NCI-H2171 treated with DMSO at 0.1 percent for 48 hours (cell line): ENCODE results near the gene VWC2.
"Not testable (repeated sequence)": the region's sequence is repeated elsewhere in the genome, so short reads cannot be mapped to it uniquely, and the experiment has no call there.

ENCODE experiments used
- DNase-seq: peaks from one replicate; lab custom pipeline; 2025; lab: John Stamatoyannopoulos, UW

VWC2 gene

DNA sequence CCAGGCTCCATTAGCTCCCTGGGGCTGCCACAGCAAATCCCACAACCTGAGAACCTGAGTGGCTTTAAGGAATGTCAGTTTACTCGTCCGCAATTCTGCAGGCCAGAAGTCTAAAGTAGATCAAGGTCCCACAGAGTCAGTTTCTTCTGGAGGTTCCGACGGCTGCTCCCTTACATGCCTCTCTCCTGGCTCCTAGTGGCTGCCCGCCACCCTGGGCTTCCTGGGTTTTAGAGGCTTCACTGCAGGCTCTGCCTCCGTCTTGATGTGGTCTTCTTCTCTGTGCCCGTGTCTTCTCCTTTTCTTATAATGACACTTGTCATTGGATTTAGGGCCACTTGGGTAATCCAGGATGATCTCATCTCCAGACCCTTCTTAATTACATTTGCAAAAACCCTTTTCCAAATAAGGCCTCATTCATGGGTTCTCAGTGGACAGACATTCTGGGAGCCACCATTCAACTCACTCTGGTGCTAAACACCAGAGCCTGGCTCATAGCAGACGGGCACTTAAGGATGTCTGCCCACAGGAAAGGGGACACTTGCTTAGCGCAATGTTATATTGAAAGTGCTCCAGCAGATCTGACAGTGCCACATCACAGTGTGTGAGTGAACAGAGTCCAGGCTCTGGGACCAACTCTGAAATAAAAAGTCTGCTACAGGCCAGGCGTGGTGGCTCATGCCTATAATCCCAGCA, 77.6 kb downstream of the VWC2 start:
- no peak for DNase-seq

GRCh38 chr7:49851614-49851934, 78.1 kb downstream of the VWC2 start:
- DNase-seq, result not testable (repeated sequence)

- peak; percentile 75 for DNase-seq
These were observed 79.4 kb downstream of the VWC2 start for GRCh38 chr7:49852619-49853462.

- DNase-seq, result peak; percentile 82
These were observed 82.0 kb downstream of the VWC2 start for GRCh38 chr7:49855281-49855980.

DNA sequence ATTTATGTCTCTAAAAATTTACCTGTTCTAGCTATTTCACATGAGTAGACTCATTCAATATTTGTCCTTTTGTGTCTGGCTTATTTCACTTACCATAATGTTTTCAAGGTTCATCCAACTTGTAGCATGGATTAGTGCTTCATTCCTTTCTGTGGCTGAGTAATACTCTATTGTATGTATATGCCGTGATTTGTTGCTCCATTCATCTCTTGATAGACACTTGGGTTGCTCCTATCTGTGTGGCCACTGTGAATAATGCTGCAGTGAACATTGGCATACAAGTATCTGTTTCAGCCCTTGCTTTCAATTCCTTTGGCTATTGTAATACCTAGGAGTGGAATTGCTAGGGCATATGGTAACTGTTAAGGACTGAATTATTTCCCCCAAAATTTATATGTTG, 86.9 kb downstream of the VWC2 start:
- DNase-seq, result no peak

DNA sequence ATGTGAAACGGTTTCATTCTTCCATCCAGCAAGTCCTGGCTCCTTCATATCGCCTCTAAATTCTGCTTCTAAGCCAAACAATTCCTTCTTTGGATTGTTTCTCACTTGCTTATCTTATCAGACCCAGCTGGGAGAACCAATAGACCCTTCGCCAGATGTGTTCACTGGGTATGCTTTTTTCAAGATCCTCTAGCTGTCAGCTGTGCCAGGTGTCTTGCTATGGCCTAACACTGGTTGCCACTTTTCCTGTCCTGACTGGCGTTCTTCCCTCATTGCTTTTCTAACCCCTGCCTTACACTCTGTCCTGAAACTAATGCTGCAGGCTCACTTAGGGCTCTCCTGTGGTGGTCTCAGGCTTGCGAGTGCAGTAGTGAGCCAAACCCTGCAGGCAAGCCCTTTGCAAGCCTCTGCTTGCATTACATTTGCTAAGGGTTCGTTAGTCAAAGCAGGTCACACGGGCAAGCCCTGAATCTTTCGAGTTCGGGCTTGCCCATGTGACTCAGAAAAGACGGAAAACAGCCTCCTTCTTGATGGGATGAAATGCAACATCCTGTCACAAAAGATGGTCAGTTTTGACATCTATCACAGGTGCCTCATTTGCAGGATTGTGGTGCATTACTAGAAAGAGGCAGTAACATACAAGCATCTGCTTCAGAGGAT, 92.8 kb downstream of the VWC2 start:
- DNase-seq, result peak; percentile 86

DNA sequence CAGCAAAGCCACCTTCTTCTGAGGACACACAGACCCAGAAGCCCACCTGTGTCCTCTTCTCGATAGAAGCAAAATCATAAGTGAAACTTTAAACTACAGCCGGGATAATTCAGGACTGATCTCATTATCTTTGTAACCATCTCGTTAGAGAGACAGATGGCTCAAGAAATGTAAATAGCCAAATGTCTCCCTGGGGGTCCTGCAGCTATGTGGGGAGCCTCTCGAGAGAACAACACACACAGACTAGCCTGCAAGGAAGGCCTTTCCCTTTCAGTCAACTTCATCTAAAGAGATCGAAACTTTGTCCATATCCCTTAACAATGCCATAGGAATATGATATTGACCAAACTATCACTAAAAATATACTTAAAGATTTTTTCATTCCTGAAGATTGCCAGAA, 93.5 kb downstream of the VWC2 start:
- peak; percentile 77 for DNase-seq

DNA sequence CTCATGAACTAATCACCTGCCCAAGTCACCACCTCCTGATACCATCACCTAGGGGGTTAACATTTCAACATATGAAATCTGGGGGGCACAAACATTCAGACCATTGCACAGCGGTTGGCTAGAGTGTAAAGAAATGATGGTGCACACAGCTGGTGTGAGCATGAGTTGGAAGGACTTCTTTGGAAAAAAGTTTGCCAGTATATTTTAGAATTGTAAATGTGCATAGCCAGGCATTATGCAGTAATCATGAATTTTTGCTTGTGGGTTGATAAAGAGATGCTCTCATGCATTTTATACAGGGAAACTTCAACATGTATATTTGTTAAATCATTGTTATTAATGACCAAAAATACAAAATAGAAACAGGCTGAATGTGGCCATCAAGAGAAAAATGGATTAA, 100.0 kb downstream of the VWC2 start:
- no peak for DNase-seq

- DNase-seq, result no peak
These were observed 101.9 kb downstream of the VWC2 start for GRCh38 chr7:49875336-49875735.

DNA sequence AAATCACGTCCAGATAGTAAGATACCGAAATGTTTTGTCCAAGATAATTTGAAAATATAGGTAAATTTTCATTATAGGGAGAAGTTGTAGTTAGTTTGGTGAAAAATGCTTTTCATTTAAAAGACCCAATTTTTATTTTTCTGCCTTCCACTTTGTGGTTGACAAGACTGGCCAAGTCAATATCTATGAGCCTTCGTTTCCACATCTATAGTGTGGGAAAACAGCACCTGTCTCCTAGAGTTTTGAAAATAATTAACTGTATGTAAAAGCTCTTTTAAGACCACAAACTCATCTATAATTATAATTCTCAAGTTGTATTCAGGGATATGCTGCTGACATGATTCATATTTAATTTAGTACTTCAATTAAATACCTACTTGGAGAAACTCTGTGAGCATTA, 102.8 kb downstream of the VWC2 start:
- no peak for DNase-seq

DNA sequence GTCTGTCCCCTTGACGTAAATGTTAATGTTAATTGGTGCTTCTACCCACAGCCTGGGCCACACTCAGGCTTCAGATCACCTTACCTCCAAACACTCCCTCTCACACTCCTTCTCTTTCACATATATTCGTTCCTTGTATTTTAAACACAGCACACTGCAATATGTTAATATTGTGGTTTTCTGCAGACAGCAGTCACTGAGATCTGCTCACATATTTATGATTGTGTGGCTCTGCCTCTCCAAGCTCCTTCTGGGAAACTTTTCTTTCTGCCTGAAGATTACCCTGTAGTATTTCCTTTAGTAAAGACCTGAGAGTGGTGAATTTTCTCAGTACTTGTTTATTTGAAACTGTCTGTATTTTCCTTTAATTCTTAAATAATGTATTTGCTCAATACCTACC, 104.7 kb downstream of the VWC2 start:
- peak; percentile 14 for DNase-seq

DNA sequence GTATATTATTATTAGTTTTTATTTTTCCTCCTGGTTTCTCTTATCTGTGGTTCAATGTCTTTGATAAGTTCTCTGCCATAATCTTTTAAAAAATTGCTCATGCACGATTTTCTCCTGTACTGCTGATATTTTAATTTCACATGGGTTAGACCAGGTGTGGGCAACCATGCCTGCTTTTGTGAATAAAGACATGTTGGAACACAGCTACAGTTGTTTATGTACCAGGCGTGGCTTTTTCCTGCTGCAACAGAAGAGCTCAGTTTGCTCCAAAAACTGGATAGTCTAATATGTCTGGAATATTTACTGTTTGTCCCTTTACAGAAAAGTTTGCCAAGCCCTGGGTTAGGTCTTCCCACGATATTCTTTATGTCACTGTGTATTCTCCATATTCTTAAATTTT, 105.2 kb downstream of the VWC2 start:
- peak; percentile 22 for DNase-seq

DNA sequence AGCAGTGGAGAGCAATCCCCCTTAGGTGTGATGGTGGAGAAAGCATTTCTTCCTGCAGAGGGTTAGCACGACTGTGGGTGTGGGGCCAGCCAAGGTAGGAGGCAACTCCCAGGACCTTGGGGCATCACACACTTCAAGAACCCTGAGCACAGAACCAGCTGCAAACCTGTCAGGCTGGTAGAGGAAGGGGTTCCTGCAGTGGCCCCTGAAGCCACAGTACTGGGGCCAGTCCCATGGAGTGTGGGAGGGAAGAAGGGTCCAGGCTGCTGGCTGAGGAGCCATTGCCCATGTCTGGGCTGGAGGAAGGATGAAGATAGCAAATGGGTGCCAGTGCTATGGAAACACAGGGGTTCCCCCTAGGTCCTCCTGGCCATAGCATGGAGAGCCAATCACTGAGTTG, 110.5 kb downstream of the VWC2 start:
- DNase-seq, result no peak

DNA sequence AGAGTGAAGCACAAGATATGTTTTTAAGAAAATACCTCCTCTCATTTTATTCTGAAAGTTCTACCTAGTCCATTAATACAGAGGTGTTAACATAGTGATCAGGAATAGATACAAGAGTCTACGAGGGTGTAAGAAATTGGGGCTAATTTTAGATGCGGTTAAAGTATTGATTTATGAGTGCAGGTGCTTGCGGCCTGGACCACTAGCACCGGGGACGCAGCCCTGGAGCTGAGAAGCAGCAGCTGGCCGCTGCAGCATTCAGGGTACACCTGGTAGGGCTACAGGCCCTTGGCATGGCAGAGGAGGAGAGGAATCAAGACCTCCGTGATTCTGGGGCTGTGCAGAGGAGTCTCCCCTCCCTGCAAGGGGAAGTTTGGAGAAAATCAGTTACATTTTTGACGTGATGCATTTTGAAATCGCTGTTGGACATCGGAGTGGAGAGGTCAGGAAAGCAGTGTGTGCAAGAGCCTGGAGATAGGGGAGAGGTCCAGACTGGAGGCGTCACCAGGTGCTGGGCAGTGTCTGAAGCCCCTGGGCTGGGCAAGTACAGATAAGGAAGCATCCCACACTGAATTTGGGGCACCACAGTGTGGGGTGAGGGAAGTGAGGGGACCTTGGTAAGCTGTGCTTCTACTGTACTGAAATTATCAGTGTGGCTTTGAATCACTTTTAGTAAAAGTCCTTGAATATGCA, 112.3 kb downstream of the VWC2 start:
- DNase-seq, result no peak

DNA sequence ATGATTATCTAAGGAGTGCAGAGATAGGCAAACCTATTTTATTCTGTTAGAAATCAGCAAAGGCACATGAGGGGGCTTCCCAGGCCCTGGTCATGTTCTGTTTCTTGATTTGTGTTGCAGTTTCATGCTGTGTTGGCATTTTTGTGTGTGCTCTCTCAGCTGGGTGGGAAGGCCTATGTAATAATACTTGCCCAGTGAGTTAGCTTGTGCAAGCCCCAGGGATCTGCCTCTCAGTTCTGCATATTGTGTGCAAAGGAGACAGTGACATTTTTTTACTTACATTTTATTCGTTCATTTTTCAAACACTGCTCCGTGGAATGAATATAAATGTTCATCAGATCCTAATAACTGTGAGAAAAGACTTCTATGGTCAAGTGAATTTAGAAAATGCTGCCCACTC, 119.0 kb downstream of the VWC2 start:
- no peak for DNase-seq

DNA sequence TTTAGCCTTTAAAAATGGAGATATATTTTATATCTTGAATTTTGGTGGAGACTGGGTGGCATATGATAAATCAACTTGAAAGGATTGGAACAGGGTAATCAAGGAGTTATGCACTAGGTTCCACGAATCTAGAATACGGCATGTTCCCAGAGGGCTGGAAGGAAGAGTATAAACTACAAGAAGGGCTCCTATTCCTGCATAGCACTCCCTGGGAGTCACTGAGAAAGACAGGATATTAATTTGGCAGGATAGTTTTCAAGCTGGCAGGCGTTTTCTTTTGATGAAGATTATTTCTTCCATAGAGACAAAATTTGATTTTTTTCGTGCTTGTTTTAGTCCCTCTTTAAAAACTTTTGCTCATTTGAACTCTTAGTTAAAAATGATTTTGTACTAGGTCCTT, 119.7 kb downstream of the VWC2 start:
- DNase-seq, result no peak

DNA sequence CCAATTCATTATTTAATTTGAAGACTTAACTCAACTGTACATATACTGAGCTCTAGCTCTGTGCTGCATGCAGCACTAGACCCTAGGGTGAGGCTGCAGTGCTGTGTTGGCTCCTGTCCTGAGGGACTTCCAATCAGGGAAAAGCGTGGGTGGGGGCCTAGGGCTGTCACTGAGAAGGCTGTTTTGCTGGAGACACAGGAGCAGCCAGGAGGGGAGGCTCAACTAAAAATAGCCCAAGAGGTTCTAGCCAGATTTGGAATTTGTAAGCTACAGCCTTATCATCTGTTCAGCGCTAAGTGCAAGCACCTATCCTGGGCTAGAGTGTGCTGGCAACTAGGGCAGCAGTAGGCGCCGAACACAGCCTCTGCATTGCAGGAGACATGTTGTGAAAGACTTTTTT, 121.1 kb downstream of the VWC2 start:
- no peak for DNase-seq

DNA sequence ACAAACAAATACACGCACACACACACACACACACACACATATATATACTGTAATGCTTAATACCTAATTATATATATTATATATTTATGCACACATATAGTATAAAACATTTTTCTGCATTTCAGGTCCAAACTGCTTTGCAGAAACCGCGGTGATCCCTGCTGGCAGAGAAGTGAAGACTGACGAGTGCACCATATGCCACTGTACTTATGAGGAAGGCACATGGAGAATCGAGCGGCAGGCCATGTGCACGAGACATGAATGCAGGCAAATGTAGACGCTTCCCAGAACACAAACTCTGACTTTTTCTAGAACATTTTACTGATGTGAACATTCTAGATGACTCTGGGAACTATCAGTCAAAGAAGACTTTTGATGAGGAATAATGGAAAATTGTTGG, 138.5 kb downstream of the VWC2 start:
- DNase-seq, result peak; percentile 41

DNA sequence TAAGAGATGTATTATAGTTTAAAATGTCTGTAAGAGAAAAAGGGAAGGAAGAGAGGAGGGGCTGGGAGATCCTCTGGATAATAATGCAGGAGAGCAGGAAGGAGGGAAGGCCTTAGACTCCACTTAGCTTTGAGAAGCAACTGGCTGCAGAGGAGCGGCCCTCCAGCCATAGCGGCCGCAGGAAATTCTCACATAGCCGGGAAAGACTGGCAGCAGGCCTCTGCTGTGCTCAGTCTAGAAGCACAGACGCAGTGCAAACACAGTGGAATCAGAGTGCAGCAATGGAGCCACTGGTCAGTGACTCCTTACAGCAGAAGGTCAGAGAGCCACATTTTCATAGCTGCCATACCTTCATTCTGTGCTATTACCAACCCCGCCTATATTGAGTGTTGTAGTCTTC, 153.3 kb downstream of the VWC2 start:
- no peak for DNase-seq

- no peak for DNase-seq
These were observed 154.2 kb downstream of the VWC2 start for GRCh38 chr7:49927631-49928030.

- DNase-seq, result no peak
These were observed 155.3 kb downstream of the VWC2 start for GRCh38 chr7:49928787-49929186.

DNA sequence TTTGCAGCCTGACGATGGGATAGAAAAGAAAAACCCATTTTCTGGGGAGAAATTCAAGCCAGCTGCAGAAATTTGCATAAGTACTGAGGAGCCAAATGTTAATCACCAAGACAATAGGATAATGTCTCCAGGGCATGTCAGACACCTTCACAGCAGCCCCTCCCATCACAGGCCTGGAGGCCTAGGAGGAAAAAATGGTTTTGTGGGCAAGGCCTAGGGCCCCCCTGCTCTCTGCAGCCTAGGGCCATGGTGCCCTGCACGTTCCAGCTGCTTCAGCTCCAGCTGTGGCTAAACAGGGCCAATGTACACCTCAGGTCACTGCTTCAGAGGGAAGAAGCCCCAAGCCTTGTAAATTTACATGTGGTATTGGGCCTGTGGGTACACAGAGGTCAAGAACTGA, 158.2 kb downstream of the VWC2 start:
- no peak for DNase-seq
